NCI-H146 (cell line): ENCODE data around the gene STOX1.
"Not testable (repeated sequence)": the region's sequence is repeated elsewhere in the genome, so short reads cannot be mapped to it uniquely, and the experiment has no call there.

Source experiments
- DNase-seq: peaks from one replicate; lab custom pipeline; 2025; lab: John Stamatoyannopoulos, UW

Gene STOX1

GRCh38 chr10:68826764-68827591 is at the start of gene STOX1:
Gene STOX1, plus strand, starts transcription at chr10:68827531. Its CDS starts 93 bp downstream, at chr10:68827624.
- DNase-seq: peak; percentile 84

- DNase-seq: no peak
Measured at GRCh38 chr10:68781613-68782574, 45.4 kb upstream of the STOX1 start.

DNA sequence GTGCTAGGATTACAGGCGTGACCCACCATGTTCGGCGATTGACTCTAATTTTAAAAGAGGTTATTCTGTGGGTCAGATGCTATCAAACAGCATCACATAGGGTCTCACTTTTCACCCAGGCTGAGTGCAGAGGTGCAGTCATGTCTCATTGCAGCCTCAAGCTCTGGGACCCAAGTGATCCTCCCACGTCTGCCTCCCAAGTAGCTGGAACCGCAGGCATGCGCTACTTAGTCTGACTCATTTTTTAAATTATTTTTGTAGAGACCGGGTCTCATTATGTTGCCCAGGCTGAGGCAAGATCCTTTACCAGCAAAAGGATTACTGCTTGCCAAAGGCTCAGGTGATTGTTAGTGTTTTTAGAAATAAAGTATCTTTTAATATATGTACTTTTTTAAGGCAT is 42.9 kb upstream of the STOX1 start:
- no peak for DNase-seq

- DNase-seq: no peak
Measured at GRCh38 chr10:68787813-68788212, 39.5 kb upstream of the STOX1 start.

DNA sequence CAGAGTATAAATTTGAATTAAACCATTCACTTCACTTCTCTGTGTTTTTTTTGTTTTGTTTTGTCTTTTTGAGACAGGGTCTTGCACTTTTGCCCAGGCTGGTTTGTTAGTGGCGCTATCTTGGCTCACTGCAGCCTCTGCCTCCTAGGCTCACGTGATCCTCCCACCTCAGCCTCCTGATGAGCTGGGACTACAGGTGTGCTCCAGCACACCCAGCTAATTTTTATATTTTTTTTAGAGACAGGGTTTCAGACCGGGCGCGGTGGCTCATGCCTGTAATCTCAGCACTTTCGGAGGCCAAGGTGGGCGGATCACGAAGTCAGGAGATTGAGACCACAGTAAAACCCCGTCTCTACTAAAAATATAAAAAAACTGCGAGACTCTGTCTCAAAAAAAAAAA is 36.9 kb upstream of the STOX1 start:
- DNase-seq: no peak

- DNase-seq: no peak
Measured at GRCh38 chr10:68792115-68792514, 35.2 kb upstream of the STOX1 start.

GRCh38 chr10:68795886-68796532 is 31.3 kb upstream of the STOX1 start:
- DNase-seq: no peak

- DNase-seq: no peak
Measured at GRCh38 chr10:68796605-68797004, 30.7 kb upstream of the STOX1 start.

- DNase-seq: no peak
Measured at GRCh38 chr10:68800211-68800610, 27.1 kb upstream of the STOX1 start.

DNA sequence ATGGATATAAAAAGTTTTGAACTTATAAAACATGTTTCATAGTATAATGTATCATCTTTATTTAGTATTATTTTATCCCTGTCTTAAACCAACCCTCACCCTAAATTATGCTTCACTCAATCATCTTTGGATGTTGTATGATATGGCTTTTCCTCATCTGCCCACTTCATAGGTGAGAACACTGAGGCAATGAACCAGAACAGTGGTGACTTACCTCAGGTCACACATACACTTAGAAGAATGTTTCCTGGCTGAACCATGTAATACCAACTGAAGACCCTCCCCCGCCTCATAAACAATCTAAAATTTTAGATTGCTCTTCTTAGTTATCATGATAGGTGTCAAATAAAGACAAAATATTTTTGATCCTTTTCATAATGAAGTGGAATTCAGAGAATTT is 22.6 kb upstream of the STOX1 start:
- DNase-seq: no peak

GRCh38 chr10:68810830-68811229 is 16.5 kb upstream of the STOX1 start:
- DNase-seq: not testable (repeated sequence)

DNA sequence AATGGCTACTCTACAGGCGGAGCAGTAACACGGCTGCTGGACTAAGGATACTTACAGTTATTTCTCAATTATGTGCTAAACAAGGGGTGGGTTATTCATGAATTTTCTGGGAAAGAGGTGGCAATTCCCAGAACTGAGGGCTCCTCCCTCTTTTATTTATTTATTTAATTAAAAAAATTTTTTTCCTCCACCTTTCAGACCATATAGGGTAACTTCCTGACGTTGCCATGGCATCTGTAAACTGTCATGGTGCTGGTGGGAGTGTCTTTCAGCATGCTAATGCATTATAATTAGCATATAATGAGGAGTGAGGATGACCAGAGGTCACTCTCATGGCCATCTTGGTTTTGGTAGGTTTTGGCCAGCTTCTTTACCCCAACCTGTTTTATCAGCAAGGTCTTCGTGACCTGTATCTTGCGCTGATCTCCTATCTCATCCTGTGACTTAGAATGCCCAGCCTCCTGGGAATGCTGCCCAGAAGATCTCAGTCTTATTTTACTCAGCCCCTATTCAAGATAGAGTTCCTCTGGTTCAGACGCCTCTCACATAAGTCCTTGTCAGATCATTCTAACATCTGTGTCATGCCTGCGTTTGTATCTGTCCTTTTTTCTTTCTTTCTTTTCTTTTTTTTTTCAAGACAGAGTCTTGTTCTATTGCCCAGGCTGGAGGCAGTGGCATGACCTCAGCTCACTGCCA is 15.9 kb upstream of the STOX1 start:
- no peak for DNase-seq

- DNase-seq: no peak
Measured at GRCh38 chr10:68812420-68812819, 14.9 kb upstream of the STOX1 start.

DNA sequence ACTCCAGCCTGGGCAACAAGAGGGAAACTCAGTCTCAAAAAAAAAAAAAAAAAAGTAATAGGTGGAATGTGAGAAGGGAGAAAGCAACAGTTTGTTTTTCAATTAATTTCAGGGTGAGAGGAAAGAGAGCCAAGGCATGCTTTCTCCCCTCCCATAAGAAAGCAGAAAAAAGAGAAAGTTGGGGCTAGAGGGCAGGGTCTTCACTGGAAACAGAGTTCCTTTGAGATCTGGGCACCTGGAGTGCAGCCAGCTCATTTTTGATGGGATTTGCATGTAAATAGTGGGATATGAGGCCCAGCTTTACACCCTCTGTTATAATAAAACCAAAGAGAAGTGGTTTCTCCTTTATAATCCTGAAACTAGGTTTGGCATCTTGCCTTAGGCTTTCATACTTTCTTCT is 13.8 kb upstream of the STOX1 start:
- no peak for DNase-seq

DNA sequence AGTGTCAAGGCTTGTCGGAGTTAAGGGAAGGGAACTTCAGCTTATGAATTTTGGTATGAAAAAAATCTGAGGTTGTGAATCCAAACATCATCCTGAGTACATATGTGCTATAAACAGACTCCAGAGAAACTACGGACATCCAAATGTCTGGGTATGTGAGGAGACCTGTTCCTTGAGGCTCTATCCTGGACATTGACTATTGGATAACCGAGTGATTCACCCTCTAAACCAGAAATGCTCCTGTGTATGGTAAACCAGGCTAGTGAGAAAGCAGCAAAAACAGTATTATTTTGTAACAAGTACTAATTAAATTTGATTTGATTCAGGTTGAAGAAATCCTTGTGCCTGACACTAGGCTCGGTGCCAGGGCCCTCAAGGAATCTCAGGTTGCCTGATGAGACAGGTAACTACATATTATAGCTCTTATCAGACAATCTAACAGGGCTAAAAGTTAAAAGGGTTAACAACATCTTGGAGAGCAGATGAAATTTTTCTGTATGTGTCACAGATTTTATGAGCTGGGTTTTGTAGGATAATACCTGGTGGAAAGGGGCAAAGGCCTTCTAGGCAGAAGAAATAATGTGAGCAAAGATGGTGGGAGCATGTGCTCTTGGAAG is 10.4 kb upstream of the STOX1 start:
- no peak for DNase-seq

- not testable (repeated sequence) for DNase-seq
Measured at GRCh38 chr10:68820359-68820758, 7.0 kb upstream of the STOX1 start.

GRCh38 chr10:68822626-68823025 is 4.7 kb upstream of the STOX1 start:
- not testable (repeated sequence) for DNase-seq

GRCh38 chr10:68827592-68827959 is 245 bp downstream of the STOX1 start:
- DNase-seq: not testable (repeated sequence)

DNA sequence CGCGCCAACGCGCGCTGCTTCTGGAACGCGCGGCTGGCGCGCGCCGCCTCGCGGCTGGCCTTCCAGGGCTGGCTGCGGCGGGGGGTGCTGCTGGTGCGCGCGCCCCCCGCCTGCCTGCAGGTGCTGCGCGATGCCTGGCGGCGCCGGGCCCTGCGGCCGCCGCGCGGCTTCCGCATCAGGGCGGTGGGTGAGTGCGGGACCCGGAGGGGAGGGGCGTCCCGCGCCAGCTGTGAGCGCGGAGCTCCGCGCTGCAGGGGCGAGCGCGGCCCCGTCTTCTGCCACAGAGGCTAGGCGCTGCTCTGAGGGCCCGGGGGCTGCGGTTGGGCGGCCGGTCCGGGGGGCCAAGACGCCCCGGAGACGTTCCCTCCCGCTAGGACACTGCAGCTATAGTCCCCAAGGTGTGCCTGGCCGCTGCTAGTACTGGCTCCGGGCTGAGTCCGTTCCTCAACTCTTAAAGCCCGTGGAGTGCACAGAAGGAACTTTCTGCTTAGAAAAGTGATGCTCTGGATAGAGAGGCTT is 811 bp downstream of the STOX1 start:
- DNase-seq: peak; percentile 19

DNA sequence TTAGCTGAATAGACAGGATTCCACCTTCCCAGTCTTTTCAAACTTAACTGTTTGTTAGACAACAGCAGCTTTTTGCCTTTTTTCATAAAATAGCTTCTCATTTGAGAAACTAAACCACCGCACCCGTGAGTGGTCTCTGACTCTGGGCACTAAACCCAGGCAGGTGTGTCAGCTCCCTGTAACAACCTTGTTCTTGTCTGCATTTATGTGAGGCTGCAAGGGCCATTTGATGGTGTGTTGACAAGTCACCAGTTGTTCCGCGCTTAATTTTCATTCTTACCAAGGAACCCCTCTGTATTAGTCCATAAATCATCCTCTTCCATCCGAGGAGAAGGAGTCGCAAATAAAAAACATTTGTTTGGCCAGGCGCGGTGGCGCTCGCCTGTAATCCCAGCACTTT is 1.5 kb downstream of the STOX1 start:
- DNase-seq: no peak

GRCh38 chr10:68829521-68829920 is 2.2 kb downstream of the STOX1 start:
- DNase-seq: no peak
